Calu3 (cell line): ENCODE data around the gene DMD. TPM values are rescaled to one million over a fixed set of nuclear protein-coding genes. Genes with fewer than 3 reads are reported as not detected.

Experiments used
- BruUV-seq: library from RNA; stranded (reverse); fragments of 400-500 nt; replicated peaks from 2 replicates; lab custom pipeline; 2021; lab: Mats Ljungman, UMichigan
- CTCF ChIA-PET: fragments of 300-600 bp; sonication (Branson Sonifier 250); formaldehyde crosslinking; loops from one replicate; lab custom pipeline; 2022; ENCODE audit warnings: antibody characterized with exemption; lab: Charles Lee
- DNase-seq: peaks from one replicate; pipeline ENCODE4 v3.0.0; 2022
- H3K27ac Mint-ChIP-seq: one replicate; pipeline ENCODE4 v1.8.0; 2022; ENCODE audit warnings: mixed read lengths; ENCODE audit not compliant: unreplicated experiment
- H3K27me3 Mint-ChIP-seq: one replicate; pipeline ENCODE4 v1.8.0; 2022; ENCODE audit warnings: mixed read lengths; ENCODE audit not compliant: unreplicated experiment
- H3K36me3 Mint-ChIP-seq: one replicate; pipeline ENCODE4 v1.8.0; 2022; ENCODE audit warnings: mild to moderate bottlenecking, moderate library complexity, mixed read lengths; ENCODE audit not compliant: insufficient read depth, unreplicated experiment
- H3K4me1 Mint-ChIP-seq: one replicate; pipeline ENCODE4 v1.8.0; 2022; ENCODE audit warnings: mild to moderate bottlenecking, low read depth, mixed read lengths; ENCODE audit not compliant: unreplicated experiment
- H3K4me3 Mint-ChIP-seq: one replicate; pipeline ENCODE4 v1.8.0; 2022; ENCODE audit warnings: mild to moderate bottlenecking, low read depth, moderate library complexity, mixed read lengths; ENCODE audit not compliant: unreplicated experiment
- H3K9me3 Mint-ChIP-seq: one replicate; pipeline ENCODE4 v1.8.0; 2022; ENCODE audit warnings: low read depth, mixed read lengths; ENCODE audit not compliant: unreplicated experiment
- CTCF ChIP-seq: fragments of 200-600 bp; IDR thresholded peaks from one replicate; pipeline ENCODE4 v1.8.0; 2022; ENCODE audit warnings: antibody characterized with exemption; ENCODE audit not compliant: unreplicated experiment
- intact Hi-C: fragments of 100-400 bp; cut with micrococcal nuclease; formaldehyde crosslinking; loops from one replicate; pipeline ENCODE4 v1.10.0; 2022; ENCODE audit not compliant: unreplicated experiment
- total RNA-seq: library from RNA; stranded (reverse); gene quantifications from 2 replicates; pipeline ENCODE4 v1.2.3, GENCODE V29; 2022

DMD gene
- total RNA-seq, 1 experiment from 2014 or later, result 11.6 TPM

- Mint-ChIP-seq H3K4me1 (no peaks in the 10 kb centered on the region), H3K9me3 (no peaks in the 10 kb centered on the region), H3K27me3 (no peaks in the 10 kb centered on the region), H3K36me3 (no peaks in the 10 kb centered on the region), H3K27ac (no peak overlapping the region), H3K4me3 (no peak overlapping the region)
- CTCF ChIA-PET, result no interaction called here
- TF ChIP-seq CTCF, result no peak
- BruUV-seq, result no TSS peak
- intact Hi-C loops, result no loop called here
- no peak for DNase-seq
Measured at GRCh38 chrX:33178218-33178617, 33.1 kb downstream of the DMD start.

- BruUV-seq, result no TSS peak
- no peak overlapping the region for H3K27ac Mint-ChIP-seq
Measured at GRCh38 chrX:33175201-33175600, 36.1 kb downstream of the DMD start.

GRCh38 chrX:33171041-33171440 is 40.3 kb downstream of the DMD start:
- H3K27ac Mint-ChIP-seq, result no peak overlapping the region
- H3K4me3 Mint-ChIP-seq, result no peak overlapping the region
- CTCF ChIA-PET, result no interaction called here
- no peak for DNase-seq
- no peaks in the 10 kb centered on the region for H3K27me3 Mint-ChIP-seq
- TF ChIP-seq CTCF, result no peak
- H3K36me3 Mint-ChIP-seq, result no peaks in the 10 kb centered on the region
- no TSS peak for BruUV-seq
- H3K4me1 Mint-ChIP-seq, result no peaks in the 10 kb centered on the region
- intact Hi-C loops, result no loop called here
- no peaks in the 10 kb centered on the region for H3K9me3 Mint-ChIP-seq

More at GRCh38 chrX:33175201-33175600, 36.1 kb downstream of the DMD start:
- Mint-ChIP-seq H3K4me3 (no peak overlapping the region), H3K4me1 (no peaks in the 10 kb centered on the region), H3K9me3 (no peaks in the 10 kb centered on the region), H3K27me3 (no peaks in the 10 kb centered on the region), H3K36me3 (no peaks in the 10 kb centered on the region)
- intact Hi-C loops, result no loop called here
- DNase-seq, result no peak
- CTCF ChIA-PET, result interaction anchor here (0.6 kb wide), 1 partner anchor 104 kb away, joined by 4 read pairs; no protein-coding TSS in a partner anchor
- no peak for TF ChIP-seq CTCF

- BruUV-seq, result no TSS peak
- intact Hi-C loops, result no loop called here
- H3K4me1 Mint-ChIP-seq, result no peaks in the 10 kb centered on the region
Measured at GRCh38 chrX:33161829-33162228, 49.5 kb downstream of the DMD start.

More at GRCh38 chrX:33161829-33162228, 49.5 kb downstream of the DMD start:
- Mint-ChIP-seq H3K9me3 (no peaks in the 10 kb centered on the region), H3K36me3 (no peaks in the 10 kb centered on the region), H3K4me3 (no peak overlapping the region), H3K27ac (no peak overlapping the region), H3K27me3 (no peaks in the 10 kb centered on the region)
- TF ChIP-seq CTCF, result no peak
- DNase-seq, result no peak
- CTCF ChIA-PET, result no interaction called here
